ENCODE results near the gene MRPL53.

MRPL53 gene

GRCh38 chr2:74505448-74506246 lies 33.2 kb upstream of the MRPL53 start:
- Mint-ChIP-seq H3K36me3 (peaks cover 18% of the 10 kb centered on the region), H3K27ac (no peak overlapping the region), H3K9me3 (ENCODE audit: low read depth) (no peaks in the 10 kb centered on the region), H3K4me1 (ENCODE audit: low read depth) (peaks cover 54% of the 10 kb centered on the region), H3K4me3 (peak overlapping the region; percentile 27), H3K27me3 (peaks cover 25% of the 10 kb centered on the region)

GRCh38 chr2:74504591-74504990 lies 32.1 kb upstream of the MRPL53 start:
- peak overlapping the region; percentile 70 for H3K4me3 Mint-ChIP-seq

GRCh38 chr2:74503506-74504475 lies 31.3 kb upstream of the MRPL53 start:
- H3K4me3 Mint-ChIP-seq: peak overlapping the region; percentile 71
- H3K9me3 Mint-ChIP-seq (ENCODE audit: low read depth): no peaks in the 10 kb centered on the region
- H3K27ac Mint-ChIP-seq: no peak overlapping the region
- H3K27me3 Mint-ChIP-seq: peaks cover 26% of the 10 kb centered on the region
- peaks cover 58% of the 10 kb centered on the region for H3K4me1 Mint-ChIP-seq (ENCODE audit: low read depth)
- peaks cover 18% of the 10 kb centered on the region for H3K36me3 Mint-ChIP-seq

More at GRCh38 chr2:74504591-74504990, 32.1 kb upstream of the MRPL53 start:
- H3K27ac Mint-ChIP-seq: no peak overlapping the region
- peaks cover 22% of the 10 kb centered on the region for H3K27me3 Mint-ChIP-seq
- peaks cover 18% of the 10 kb centered on the region for H3K36me3 Mint-ChIP-seq
- peaks cover 54% of the 10 kb centered on the region for H3K4me1 Mint-ChIP-seq (ENCODE audit: low read depth)
- no peaks in the 10 kb centered on the region for H3K9me3 Mint-ChIP-seq (ENCODE audit: low read depth)

- Mint-ChIP-seq H3K27ac (no peak overlapping the region), H3K9me3 (ENCODE audit: low read depth) (no peaks in the 10 kb centered on the region), H3K4me3 (peak overlapping the region; percentile 71), H3K27me3 (peaks cover 26% of the 10 kb centered on the region), H3K36me3 (peaks cover 18% of the 10 kb centered on the region), H3K4me1 (ENCODE audit: low read depth) (peaks cover 56% of the 10 kb centered on the region)
These were observed 30.4 kb upstream of the MRPL53 start for GRCh38 chr2:74502720-74503505.

GRCh38 chr2:74502147-74502719 lies 29.8 kb upstream of the MRPL53 start:
- no peaks in the 10 kb centered on the region for H3K9me3 Mint-ChIP-seq (ENCODE audit: low read depth)
- H3K36me3 Mint-ChIP-seq: peaks cover 18% of the 10 kb centered on the region
- no peak overlapping the region for H3K27ac Mint-ChIP-seq
- H3K4me3 Mint-ChIP-seq: peak overlapping the region; percentile 71
- H3K27me3 Mint-ChIP-seq: peaks cover 26% of the 10 kb centered on the region
- H3K4me1 Mint-ChIP-seq (ENCODE audit: low read depth): peaks cover 52% of the 10 kb centered on the region

- H3K27ac Mint-ChIP-seq: no peak overlapping the region
- peaks cover 46% of the 10 kb centered on the region for H3K4me1 Mint-ChIP-seq (ENCODE audit: low read depth)
- no peaks in the 10 kb centered on the region for H3K9me3 Mint-ChIP-seq (ENCODE audit: low read depth)
- peaks cover 23% of the 10 kb centered on the region for H3K27me3 Mint-ChIP-seq
- H3K36me3 Mint-ChIP-seq: peaks cover 15% of the 10 kb centered on the region
- peak overlapping the region; percentile 71 for H3K4me3 Mint-ChIP-seq
These were observed 29.0 kb upstream of the MRPL53 start for GRCh38 chr2:74501335-74502071.

- H3K36me3 Mint-ChIP-seq: peaks cover 13% of the 10 kb centered on the region
- H3K27ac Mint-ChIP-seq: no peak overlapping the region
- peaks cover 22% of the 10 kb centered on the region for H3K27me3 Mint-ChIP-seq
- no peaks in the 10 kb centered on the region for H3K9me3 Mint-ChIP-seq (ENCODE audit: low read depth)
- H3K4me3 Mint-ChIP-seq: no peak overlapping the region
- peaks cover 42% of the 10 kb centered on the region for H3K4me1 Mint-ChIP-seq (ENCODE audit: low read depth)
These were observed 28.1 kb upstream of the MRPL53 start for GRCh38 chr2:74500578-74500946.

- peaks cover 18% of the 10 kb centered on the region for H3K27me3 Mint-ChIP-seq
- peak overlapping the region; percentile 15 for H3K4me3 Mint-ChIP-seq
- H3K27ac Mint-ChIP-seq: no peak overlapping the region
- H3K4me1 Mint-ChIP-seq (ENCODE audit: low read depth): peaks cover 40% of the 10 kb centered on the region
- H3K9me3 Mint-ChIP-seq (ENCODE audit: low read depth): no peaks in the 10 kb centered on the region
- H3K36me3 Mint-ChIP-seq: peaks cover 11% of the 10 kb centered on the region
These were observed 27.6 kb upstream of the MRPL53 start for GRCh38 chr2:74499940-74500577.

GRCh38 chr2:74499267-74499939 lies 26.9 kb upstream of the MRPL53 start, which contains the start of gene LBX2:
LBX2 (minus strand) TSS chr2:74499603; CDS start chr2:74499537, 66 bp downstream.
- H3K4me3 Mint-ChIP-seq: peak within 1 kb of the TSS; percentile 91
- H3K27ac Mint-ChIP-seq: peak within 1 kb of the TSS; percentile 66
- peaks cover 13% of the 10 kb centered on the region for H3K27me3 Mint-ChIP-seq
- H3K4me1 Mint-ChIP-seq (ENCODE audit: low read depth): peaks cover 35% of the 10 kb centered on the region
- no peaks in the 10 kb centered on the region for H3K9me3 Mint-ChIP-seq (ENCODE audit: low read depth)
- peaks cover 4% of the 10 kb centered on the region for H3K36me3 Mint-ChIP-seq

GRCh38 chr2:74498500-74499266 lies 26.2 kb upstream of the MRPL53 start:
- peaks cover 30% of the 10 kb centered on the region for H3K4me1 Mint-ChIP-seq (ENCODE audit: low read depth)
- peak overlapping the region; percentile 66 for H3K27ac Mint-ChIP-seq
- H3K4me3 Mint-ChIP-seq: peak overlapping the region; percentile 91
- peaks cover 8% of the 10 kb centered on the region for H3K36me3 Mint-ChIP-seq
- H3K9me3 Mint-ChIP-seq (ENCODE audit: low read depth): no peaks in the 10 kb centered on the region
- peaks cover 11% of the 10 kb centered on the region for H3K27me3 Mint-ChIP-seq

- H3K27me3 Mint-ChIP-seq: peaks cover 11% of the 10 kb centered on the region
- H3K4me1 Mint-ChIP-seq (ENCODE audit: low read depth): peaks cover 26% of the 10 kb centered on the region
- peaks cover 9% of the 10 kb centered on the region for H3K36me3 Mint-ChIP-seq
- no peaks in the 10 kb centered on the region for H3K9me3 Mint-ChIP-seq (ENCODE audit: low read depth)
- H3K4me3 Mint-ChIP-seq: peak overlapping the region; percentile 91
- peak overlapping the region; percentile 66 for H3K27ac Mint-ChIP-seq
These were observed 25.5 kb upstream of the MRPL53 start for GRCh38 chr2:74497777-74498499.

Data from activated naive CD8-positive, alpha-beta T cell (primary cell).